ENCODE results near the gene ARMH4.
"Not testable (repeated sequence)": the region's sequence is repeated elsewhere in the genome, so short reads cannot be mapped to it uniquely, and the experiment has no call there.

The ARMH4 gene

DNA sequence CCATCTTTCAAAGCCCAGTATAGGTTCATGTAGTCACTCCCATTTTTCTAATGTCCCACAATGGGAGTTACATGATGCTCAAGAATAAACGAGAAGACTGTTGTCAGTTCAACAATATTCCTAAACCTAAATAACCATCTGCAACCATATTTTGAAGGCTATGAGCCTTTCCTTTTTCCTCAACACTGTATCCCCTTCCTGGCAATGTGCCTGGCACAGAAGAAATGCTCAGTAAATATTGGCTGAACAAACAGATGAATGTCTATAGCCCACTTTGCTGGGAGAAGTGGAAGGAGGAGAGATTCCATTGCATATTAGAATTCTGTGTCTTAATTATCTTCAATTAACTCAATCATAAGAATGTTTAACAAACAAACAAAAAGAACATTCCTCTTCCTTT is 6.1 kb downstream of the ARMH4 start:
- no peak for DNase-seq

- DNase-seq: no peak
Observed at GRCh38 chr14:58143106-58143505, 8.9 kb downstream of the ARMH4 start.

DNA sequence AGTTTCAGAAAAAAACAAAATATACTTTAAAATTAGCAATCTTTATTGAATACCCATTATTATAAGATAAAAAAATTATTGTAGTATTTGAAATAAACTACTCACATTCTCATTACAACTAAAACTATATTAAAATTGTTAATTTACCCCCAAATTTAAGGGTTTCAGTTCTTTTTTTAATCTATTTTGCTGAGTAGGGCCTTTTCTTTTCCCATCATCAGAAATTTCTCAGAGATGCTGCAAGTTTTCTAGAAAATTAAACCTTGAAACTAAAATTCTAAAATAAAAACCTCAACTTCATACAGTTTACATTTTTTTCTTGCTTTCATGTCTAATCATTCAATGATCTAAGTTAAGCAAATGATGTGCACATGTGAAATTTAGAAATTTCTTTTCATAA is 10.1 kb downstream of the ARMH4 start:
- DNase-seq: no peak

DNA sequence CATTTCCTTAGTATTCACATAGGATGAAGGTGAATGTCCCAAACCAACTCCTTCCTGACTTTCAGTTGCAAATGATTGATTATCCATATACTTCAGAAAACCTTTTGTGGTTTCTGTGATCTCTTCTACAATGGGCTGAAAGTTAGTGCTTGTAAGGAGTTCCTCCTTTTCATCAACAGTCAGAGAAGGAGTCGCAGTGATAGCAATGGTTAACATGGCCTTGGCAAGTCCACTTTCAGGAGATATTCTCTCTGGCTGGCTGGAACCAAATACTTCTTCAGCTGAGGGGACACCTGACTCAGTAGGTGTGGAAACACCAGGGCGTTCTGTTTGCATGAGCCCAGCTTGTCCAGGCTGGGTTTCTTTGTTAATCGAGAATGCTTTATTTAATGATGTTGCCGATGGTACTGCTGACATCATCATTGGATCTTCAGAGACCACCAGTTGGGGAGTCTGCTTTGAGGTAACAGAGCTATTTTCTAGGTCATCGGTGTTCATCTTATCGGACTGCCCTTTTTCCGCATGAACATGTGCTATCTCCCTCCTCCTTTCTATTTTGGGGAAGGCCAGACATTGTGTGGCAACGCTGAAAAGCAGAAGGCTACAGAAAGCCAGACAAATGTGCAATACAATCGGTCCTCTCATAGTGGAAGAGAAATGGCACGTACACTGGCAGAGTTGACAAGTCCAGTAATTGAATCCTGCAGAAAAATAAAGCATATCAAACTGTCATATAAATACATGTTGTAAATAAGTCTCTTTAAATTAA is 13.1 kb downstream of the ARMH4 start:
- DNase-seq: no peak

- DNase-seq: no peak
Observed at GRCh38 chr14:58138031-58138713, 13.8 kb downstream of the ARMH4 start.

GRCh38 chr14:58133739-58134138 is 18.3 kb downstream of the ARMH4 start:
- DNase-seq: no peak

DNA sequence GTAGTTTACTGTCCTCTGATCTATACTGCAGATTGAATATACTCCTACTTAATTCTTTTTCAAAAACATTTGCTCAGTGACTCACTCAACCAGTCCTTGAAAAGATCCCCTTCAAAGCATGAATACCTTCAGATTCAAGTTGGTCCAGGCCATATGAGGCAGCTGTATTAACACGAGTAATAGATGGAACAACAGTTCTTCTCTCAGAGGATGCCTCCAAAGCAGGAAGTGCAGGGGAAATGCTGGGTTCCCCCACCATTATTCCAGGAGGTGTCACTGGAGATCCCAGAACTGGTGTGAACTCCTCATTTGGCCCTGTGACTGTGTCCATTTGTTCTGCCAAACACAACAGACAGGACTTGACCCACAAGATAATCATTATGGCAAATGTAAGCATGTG is 20.6 kb downstream of the ARMH4 start:
- no peak for DNase-seq

DNA sequence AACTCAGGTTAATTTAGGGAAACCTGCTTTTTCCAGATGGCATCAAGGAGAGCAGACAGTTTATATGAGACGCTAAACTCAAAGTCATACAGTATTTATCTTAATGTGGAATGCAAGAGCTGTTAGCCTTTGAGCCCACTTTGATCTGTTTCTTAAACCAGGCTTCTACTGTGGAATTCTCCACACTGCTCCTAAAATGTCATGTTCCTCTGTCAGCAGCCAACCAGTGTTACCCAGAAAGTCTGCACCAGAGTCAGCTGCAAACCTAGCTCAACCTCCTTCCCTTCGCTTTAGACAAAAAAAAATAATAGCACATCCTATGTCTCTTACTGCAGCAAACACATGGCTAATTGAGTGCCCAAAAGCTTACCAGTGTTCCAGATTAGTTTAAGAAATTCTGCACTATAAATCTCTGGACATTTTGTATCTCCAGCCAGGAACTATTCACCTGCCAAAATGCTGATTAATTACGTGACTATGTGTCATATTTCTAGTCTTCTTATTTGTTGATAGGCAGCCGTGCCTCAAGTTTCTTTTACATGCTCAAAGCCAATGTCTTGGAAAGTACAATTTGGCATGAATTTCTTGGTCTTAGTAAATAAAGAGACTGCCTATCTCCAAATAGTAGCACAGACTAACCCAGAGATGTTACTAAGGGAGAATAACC is 21.8 kb downstream of the ARMH4 start:
- DNase-seq: no peak

DNA sequence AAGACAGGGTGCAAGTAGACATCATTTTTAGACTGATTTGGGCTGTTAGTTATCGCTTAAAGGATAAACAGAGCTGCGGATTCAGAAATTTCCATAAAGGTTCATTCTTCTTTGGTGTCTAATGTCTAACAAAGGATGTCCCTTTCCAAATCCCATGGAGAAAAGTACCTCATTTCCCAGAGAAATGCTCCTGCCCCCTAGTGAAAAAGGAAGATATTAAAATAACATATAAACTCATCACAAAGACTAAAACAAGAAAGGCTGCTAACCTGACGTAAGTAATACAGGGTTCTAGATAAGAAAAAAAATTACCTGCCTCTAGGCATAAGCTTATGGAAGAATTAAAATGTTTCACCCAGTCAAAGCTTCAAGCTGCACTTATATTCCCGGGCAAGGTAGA is 22.8 kb downstream of the ARMH4 start:
- DNase-seq: no peak

DNA sequence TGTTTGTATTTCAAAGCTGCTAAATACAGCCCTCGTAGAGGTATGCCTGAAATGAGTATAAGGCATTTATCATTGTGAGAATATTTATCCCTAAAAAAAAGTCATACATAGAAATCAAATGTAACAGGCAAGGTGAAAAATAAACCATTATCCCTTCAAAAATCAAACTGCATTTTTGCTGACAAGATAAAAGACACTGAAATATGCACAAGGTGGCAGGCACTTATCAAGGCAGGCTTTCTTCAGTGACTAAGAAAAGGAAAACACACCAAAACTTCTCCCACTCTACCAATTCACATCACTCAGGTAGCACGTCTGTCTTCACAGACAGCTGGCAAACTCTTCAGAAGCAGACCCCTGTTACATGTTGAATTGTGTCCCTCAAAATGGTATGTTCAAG is 23.6 kb downstream of the ARMH4 start:
- no peak for DNase-seq

DNA sequence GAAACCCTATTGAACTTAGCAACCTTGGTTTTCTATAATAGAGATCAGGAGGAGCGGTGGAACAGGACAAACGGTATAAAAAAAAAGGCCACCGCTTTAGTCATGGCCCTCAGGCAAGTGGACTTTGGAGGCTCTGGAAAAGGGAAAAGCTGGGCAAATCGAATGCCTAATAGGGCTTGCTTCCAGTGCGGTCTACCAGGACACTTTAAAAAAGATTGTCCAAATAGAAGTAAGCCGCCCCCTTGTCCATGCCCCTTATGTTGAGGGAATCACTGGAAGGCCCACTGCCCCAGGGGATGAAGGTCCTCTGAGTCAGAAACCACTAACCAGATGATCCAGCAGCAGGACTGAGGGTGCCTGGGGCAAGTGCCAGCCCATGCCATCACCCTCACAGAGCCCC is 29.5 kb downstream of the ARMH4 start:
- not testable (repeated sequence) for DNase-seq

DNA sequence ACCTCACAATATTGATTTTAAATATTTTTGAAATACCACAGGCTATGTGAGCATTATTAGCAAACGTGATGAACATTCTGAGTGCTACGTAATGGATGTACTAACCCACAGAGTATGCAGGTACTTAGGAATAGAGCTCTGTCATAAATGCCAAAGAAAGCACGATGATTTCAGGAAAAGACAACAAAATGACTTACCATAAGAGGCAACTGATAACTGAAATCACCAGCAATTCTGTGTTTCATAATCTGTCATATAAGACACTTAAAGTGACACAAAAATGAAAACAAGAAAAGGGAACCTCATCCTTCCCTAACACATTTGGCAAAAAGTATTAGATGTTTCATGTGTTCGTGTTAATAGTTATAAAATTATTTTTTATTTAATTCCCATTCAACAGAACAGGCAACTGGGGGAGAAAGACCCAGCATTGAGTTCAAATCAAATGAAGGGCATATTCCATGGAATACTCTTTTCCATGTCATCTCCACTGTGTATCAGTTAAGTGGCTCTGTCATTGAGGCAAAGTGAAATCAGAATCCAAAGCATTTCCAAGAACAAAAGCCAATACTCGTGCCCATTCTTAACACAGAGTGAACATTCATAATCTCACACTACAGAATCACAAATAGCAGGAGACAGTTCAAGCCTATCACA is 30.4 kb downstream of the ARMH4 start:
- no peak for DNase-seq

DNA sequence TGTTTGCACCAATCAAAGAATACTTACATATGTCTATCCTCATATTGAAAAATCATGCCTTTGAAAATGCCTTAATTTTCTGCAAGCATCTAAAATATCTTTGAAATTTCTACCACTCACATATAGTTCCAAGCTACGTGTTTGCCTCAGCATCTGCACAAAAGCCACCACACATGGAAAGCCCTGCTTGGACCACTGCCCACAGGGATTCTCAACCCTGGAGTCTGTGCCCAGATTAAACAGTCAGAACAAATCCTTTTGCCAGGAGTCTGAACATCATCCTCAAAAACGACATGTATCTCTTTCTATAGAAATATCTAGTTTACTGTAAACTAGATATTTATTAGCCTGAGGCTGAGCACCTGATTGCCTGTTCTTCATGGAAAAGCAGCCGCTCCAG is 32.6 kb downstream of the ARMH4 start:
- DNase-seq: peak; percentile 13

DNA sequence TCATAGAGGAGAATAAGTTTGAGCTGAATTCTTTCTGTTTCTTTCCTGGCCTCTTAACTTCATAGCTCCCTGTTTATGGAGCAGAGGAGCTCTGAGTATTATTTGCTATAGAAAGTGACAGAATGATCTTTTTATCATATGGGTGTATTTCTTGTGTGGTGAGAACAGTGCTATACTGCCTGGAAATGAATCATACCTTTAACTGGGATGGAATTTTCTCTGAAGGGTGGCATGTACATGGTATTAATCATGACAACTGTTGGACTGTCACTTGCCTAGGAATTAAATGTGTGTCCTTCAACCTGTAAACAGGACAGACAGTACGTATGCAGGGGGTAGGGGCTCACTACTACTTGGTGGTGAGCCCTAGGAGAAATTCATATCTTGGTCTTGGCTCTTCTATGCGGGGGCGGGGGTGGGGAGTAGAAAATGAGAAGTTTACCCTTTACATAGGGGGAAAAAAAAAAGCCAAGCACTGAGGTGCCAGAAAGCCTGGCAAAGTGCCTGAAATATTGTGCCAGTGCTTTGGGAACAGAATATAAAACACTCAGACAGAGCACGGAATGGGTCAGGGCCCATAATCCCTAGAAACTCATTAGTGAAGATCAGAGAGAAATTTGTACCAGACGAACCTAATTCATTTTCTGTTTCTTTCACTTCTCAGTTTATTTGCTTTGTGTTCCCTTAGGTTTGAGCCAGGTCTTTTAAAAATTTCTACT is 33.8 kb downstream of the ARMH4 start:
- peak; percentile 44 for DNase-seq

GRCh38 chr14:58109744-58110143 is 42.3 kb downstream of the ARMH4 start:
- no peak for DNase-seq

DNA sequence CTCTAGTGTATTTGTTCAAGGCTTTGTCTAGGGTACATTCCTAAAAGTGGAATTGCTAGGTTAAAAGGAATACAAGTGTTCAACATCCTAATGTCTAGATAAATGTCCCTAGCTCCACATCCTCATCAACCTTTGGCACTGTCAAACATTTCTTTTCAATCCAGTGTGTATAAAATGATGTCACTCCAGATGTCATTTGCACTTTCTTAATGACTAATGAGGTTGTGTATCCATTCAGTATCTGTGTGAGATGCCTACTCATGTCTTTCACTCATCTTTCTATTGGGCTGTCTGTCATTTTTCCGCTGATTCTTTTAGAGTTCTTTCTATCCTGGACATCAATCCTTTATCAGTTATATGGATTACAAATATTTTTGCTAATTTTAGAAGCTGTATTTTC is 43.3 kb downstream of the ARMH4 start:
- DNase-seq: no peak

DNA sequence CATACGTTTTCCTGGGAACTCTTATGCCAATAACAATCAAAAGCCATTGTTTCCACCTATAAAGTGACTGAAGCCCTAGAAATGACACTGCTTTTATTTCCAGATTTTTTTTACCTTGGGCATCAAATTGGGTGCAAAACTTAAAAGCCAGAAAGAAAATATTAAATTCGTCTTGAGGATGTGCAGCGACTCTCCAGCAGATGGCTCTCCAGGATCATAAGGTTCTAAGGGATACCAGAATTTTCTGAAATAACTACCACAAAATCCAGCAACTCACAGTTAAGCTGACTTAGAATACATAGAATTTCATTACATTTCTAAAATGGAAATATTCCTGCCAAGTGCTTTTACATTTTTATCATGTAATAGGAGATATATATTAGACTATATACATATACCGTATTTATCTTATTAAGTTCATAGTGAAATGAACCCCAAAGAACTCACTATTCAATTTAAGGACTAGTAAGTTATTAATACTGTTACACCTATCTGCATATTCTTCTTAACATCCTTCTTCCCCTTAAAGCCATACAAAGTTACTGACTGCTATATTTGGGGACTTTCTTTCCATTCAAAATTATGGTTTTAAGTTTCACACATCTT is 44.0 kb downstream of the ARMH4 start:
- peak; percentile 37 for DNase-seq

DNA sequence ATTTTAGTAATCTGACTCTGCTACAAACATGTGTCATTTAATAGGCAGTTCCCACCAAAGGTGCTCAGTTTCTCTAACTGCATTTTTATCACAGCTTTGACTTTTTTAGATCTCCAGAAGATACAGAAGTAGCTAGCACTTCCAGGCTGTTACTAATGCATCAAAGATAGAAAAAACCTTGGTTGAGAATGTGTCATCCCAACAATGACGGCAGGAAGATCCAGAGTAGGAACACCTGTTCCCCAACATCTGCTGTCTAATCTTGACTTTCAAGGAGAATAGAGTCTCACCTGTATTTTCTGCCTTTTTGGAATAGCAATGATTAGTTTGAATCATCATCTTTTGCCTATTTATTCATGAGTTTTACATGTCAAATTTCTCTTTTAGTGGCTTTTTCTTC is 45.0 kb downstream of the ARMH4 start:
- no peak for DNase-seq

DNA sequence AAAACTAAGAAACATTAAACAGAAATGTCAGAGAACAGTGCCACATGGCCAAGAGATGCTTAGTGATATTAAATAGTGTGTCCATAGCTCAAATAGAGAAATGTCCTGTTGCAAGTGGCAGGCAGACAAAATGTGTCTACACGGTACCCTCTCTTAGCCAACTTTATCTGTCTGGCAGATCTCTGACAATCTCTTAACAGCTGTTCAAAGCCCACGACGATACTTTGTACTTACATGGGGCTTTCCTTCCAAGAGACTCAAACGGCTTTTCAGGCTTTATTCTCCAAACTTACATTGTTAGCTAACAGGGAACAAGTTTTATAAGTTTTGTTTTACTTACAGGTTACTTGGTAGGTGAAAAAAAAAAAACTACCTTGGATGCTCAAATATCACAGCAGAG is 45.6 kb downstream of the ARMH4 start:
- no peak for DNase-seq

- DNase-seq: no peak
Observed at GRCh38 chr14:58104808-58105207, 47.2 kb downstream of the ARMH4 start.

GRCh38 chr14:58100735-58101368 is 51.2 kb downstream of the ARMH4 start:
- DNase-seq: no peak

GRCh38 chr14:58099682-58100081 is 52.3 kb downstream of the ARMH4 start:
- no peak for DNase-seq
